PFSK-1 (cell line): ENCODE measurements around the gene ZNF804B.

Experiments
- FOXP2 ChIP-seq: optimal IDR thresholded peaks from 2 replicates; pipeline ENCODE3; 2011; ENCODE audit warnings: borderline replicate concordance, control low read depth, inconsistent platforms; ENCODE audit not compliant: insufficient read depth; ENCODE audit errors: extremely low read length, extremely low read depth
- POLR2AphosphoS5 ChIP-seq: IDR thresholded peaks from 2 replicates; pipeline ENCODE4 v1.6.1; 2012; ENCODE audit warnings: low read depth, mild to moderate bottlenecking, control low read depth, low read length, moderate library complexity
- SIN3A ChIP-seq: IDR thresholded peaks from 2 replicates; pipeline ENCODE4 v1.6.1; 2012; ENCODE audit warnings: mild to moderate bottlenecking, low read length, moderate library complexity, borderline replicate concordance; ENCODE audit not compliant: insufficient read depth
- TAF1 ChIP-seq: IDR thresholded peaks from 2 replicates; pipeline ENCODE4 v1.6.1; 2012; ENCODE audit warnings: low read length, control low read depth, borderline replicate concordance; ENCODE audit not compliant: insufficient read depth
- TF ChIP-seq, protein P1 (sequence below), 2 experiments: IDR thresholded peaks; 2 replicates each; pipeline versions ENCODE4 v1.6.1 to v1.8.0; 2011 to 2012; ENCODE audit warnings: low read depth in 2 of 2, low read length in 2 of 2, control low read depth in 1 of 2, inconsistent platforms in 1 of 2, mild to moderate bottlenecking in 1 of 2, moderate library complexity in 1 of 2; ENCODE audit not compliant: insufficient read depth in 1 of 2

ZNF804B gene

DNA sequence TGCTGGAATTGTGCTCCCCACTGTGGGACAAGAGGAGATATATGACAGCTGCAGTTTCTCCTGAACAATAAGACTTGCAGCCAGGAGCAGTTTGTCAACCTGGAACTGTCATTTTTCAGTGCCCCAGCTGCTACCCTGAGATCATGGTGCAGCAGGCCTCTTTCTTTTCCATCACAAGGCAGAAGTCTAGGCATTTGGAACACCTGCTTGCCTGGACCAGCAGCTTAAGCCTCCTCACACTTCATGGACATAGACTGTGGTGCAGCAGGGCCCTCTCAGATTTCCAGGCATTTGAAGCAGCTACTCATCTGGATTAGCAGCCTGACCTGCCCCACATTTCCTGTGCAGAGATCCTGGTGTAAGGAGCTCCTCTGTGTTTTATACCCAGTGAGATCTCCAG lies 486.7 kb downstream of the ZNF804B start:
- TF ChIP-seq TAF1 (no peak), POLR2AphosphoS5 (no peak), SIN3A (no peak), FOXP2 (no peak)
- TF ChIP-seq, protein P1, sequence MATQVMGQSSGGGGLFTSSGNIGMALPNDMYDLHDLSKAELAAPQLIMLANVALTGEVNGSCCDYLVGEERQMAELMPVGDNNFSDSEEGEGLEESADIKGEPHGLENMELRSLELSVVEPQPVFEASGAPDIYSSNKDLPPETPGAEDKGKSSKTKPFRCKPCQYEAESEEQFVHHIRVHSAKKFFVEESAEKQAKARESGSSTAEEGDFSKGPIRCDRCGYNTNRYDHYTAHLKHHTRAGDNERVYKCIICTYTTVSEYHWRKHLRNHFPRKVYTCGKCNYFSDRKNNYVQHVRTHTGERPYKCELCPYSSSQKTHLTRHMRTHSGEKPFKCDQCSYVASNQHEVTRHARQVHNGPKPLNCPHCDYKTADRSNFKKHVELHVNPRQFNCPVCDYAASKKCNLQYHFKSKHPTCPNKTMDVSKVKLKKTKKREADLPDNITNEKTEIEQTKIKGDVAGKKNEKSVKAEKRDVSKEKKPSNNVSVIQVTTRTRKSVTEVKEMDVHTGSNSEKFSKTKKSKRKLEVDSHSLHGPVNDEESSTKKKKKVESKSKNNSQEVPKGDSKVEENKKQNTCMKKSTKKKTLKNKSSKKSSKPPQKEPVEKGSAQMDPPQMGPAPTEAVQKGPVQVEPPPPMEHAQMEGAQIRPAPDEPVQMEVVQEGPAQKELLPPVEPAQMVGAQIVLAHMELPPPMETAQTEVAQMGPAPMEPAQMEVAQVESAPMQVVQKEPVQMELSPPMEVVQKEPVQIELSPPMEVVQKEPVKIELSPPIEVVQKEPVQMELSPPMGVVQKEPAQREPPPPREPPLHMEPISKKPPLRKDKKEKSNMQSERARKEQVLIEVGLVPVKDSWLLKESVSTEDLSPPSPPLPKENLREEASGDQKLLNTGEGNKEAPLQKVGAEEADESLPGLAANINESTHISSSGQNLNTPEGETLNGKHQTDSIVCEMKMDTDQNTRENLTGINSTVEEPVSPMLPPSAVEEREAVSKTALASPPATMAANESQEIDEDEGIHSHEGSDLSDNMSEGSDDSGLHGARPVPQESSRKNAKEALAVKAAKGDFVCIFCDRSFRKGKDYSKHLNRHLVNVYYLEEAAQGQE (IDR thresholded peaks at IDR 0.05; ENCODE audit: insufficient read depth in 1 of 2, low read depth in 2 of 2, low read length in 2 of 2), result no peak

DNA sequence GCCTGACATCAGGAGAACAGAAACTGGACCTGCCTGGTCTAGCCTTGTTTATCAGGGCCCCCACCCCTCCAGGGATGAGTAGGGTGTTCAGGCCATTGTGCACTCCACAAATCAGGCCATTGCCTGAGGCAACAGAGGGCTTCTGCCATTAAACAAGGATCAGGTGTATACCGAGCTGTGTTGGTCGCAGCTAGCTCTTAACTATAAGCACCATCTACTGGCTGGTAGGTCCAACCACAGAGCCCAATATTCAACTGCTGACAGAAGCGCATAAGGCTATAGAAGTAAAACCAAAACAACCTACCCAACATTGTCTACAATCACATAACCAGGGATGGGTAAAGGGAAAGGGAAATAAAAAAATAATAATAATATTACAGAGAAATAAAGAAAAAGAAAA lies 487.7 kb downstream of the ZNF804B start:
- TF ChIP-seq TAF1 (no peak), POLR2AphosphoS5 (no peak), SIN3A (no peak), FOXP2 (no peak)
- TF ChIP-seq, protein P1 (IDR thresholded peaks at IDR 0.05; ENCODE audit: insufficient read depth in 1 of 2, low read depth in 2 of 2, low read length in 2 of 2), result no peak

DNA sequence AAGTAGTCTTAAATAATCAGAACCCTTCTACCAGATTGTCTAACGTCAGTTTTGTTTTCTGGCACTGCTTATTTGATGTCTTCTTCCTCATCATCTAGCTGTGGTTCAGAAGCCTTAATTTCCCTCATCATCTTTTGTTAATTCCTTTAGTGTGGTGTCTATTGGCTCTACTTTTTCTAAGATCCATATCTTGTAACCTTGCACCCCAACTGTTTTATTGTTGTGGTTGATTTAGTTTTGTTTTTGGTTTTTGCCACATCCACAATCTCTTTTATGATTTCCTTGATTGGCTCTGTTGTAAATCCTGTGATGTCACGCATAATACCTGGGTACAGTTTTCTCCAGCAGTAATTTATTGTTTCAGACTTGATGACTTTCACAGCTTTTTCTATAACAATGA lies 499.6 kb downstream of the ZNF804B start:
- no peak for TF ChIP-seq SIN3A
- no peak for TF ChIP-seq POLR2AphosphoS5
- no peak for TF ChIP-seq TAF1
- TF ChIP-seq, protein P1 (IDR thresholded peaks at IDR 0.05; ENCODE audit: insufficient read depth in 1 of 2, low read depth in 2 of 2, low read length in 2 of 2), result no peak
- TF ChIP-seq FOXP2, result no peak

DNA sequence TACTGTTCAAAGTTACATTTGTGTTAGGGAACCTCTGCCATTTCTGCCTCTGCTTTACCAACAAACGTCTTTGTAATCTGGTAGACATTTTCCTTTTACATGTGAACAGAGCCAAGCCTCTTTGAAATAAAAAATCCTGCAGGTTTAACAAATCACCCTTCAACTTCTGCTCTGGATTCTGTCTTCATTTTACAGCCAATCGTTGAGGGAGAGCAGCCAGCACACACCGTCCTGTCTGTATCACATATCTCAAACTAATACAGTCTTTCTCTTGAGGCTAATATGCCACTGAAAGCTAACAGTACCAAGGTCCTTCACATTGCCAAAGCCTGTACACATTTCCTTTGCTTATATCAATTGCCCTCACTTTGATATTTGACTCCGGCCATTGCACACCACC lies 504.6 kb downstream of the ZNF804B start:
- TF ChIP-seq POLR2AphosphoS5 (no peak), FOXP2 (no peak), TAF1 (no peak), SIN3A (no peak)
- TF ChIP-seq, protein P1 (IDR thresholded peaks at IDR 0.05; ENCODE audit: insufficient read depth in 1 of 2, low read depth in 2 of 2, low read length in 2 of 2), result no peak

DNA sequence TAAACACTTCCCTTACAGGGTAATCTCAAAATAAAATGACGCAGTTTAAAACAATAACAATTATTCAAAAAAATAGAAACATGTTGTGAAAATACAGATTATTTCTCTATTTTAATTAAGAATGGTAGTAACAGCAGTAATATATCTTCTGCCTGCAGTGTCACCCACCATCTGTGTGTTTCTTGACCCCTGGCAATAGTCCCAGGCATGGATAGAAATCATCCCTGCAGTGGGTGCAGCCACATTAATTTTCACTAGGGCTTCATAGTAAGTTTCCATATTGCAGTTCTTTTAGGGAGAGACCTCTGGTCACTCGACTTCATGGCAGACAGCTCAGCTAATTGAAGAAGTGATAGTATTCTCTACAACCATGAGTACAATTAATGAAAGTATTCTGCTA lies 506.1 kb downstream of the ZNF804B start:
- TF ChIP-seq FOXP2 (no peak), POLR2AphosphoS5 (no peak), SIN3A (no peak), TAF1 (no peak)
- TF ChIP-seq, protein P1 (IDR thresholded peaks at IDR 0.05; ENCODE audit: insufficient read depth in 1 of 2, low read depth in 2 of 2, low read length in 2 of 2), result no peak
